ENCODE data around the gene SH3RF3.

Gene SH3RF3

GRCh38 chr2:109238580-109238979, 109.6 kb downstream of the SH3RF3 start:
- DNase-seq (ENCODE audit: low read depth in 2 of 2) = no peak

- no peak for DNase-seq (ENCODE audit: low read depth in 2 of 2)
Measured at GRCh38 chr2:109239720-109240119, 110.7 kb downstream of the SH3RF3 start.

GRCh38 chr2:109242210-109242653, 113.2 kb downstream of the SH3RF3 start:
- DNase-seq (ENCODE audit: low read depth in 2 of 2) = no peak

GRCh38 chr2:109242654-109243331, 113.8 kb downstream of the SH3RF3 start:
- DNase-seq (ENCODE audit: low read depth in 2 of 2) = no peak

GRCh38 chr2:109243526-109244303, 114.7 kb downstream of the SH3RF3 start:
- DNase-seq (ENCODE audit: low read depth in 2 of 2) = no peak

- no peak for DNase-seq (ENCODE audit: low read depth in 2 of 2)
Measured at GRCh38 chr2:109244304-109244582, 115.2 kb downstream of the SH3RF3 start.

- DNase-seq (ENCODE audit: low read depth in 2 of 2) = no peak
Measured at GRCh38 chr2:109244750-109245382, 115.9 kb downstream of the SH3RF3 start.

GRCh38 chr2:109246176-109246575, 117.2 kb downstream of the SH3RF3 start:
- DNase-seq (ENCODE audit: low read depth in 2 of 2) = no peak

- DNase-seq (ENCODE audit: low read depth in 2 of 2) = no peak
Measured at GRCh38 chr2:109246616-109247015, 117.6 kb downstream of the SH3RF3 start.

- DNase-seq (ENCODE audit: low read depth in 2 of 2) = no peak
Measured at GRCh38 chr2:109247340-109247739, 118.3 kb downstream of the SH3RF3 start.

- DNase-seq (ENCODE audit: low read depth in 2 of 2) = no peak
Measured at GRCh38 chr2:109247812-109248211, 118.8 kb downstream of the SH3RF3 start.

- no peak for DNase-seq (ENCODE audit: low read depth in 2 of 2)
Measured at GRCh38 chr2:109248590-109248989, 119.6 kb downstream of the SH3RF3 start.

- DNase-seq (ENCODE audit: low read depth in 2 of 2) = no peak
Measured at GRCh38 chr2:109253217-109253616, 124.2 kb downstream of the SH3RF3 start.

- no peak for DNase-seq (ENCODE audit: low read depth in 2 of 2)
Measured at GRCh38 chr2:109254174-109254904, 125.3 kb downstream of the SH3RF3 start.

- DNase-seq (ENCODE audit: low read depth in 2 of 2) = no peak
Measured at GRCh38 chr2:109255654-109256053, 126.6 kb downstream of the SH3RF3 start.

GRCh38 chr2:109256111-109256510, 127.1 kb downstream of the SH3RF3 start:
- no peak for DNase-seq (ENCODE audit: low read depth in 2 of 2)

- no peak for DNase-seq (ENCODE audit: low read depth in 2 of 2)
Measured at GRCh38 chr2:109256921-109257320, 127.9 kb downstream of the SH3RF3 start.

GRCh38 chr2:109257653-109258052, 128.6 kb downstream of the SH3RF3 start:
- DNase-seq (ENCODE audit: low read depth in 2 of 2) = no peak

- no peak for DNase-seq (ENCODE audit: low read depth in 2 of 2)
Measured at GRCh38 chr2:109258376-109258775, 129.4 kb downstream of the SH3RF3 start.

- DNase-seq (ENCODE audit: low read depth in 2 of 2) = no peak
Measured at GRCh38 chr2:109258905-109259540, 130.0 kb downstream of the SH3RF3 start.

GRCh38 chr2:109259671-109260070, 130.7 kb downstream of the SH3RF3 start:
- DNase-seq (ENCODE audit: low read depth in 2 of 2) = no peak

Measured in stimulated activated CD8-positive, alpha-beta memory T cell treated with anti-CD3 and anti-CD28 coated beads, Interleukin-15, amount 100 ng/mL, for 4 hours (primary cell).